Tibial artery (tissue), 4 donors: ENCODE data around the gene SLC33A1.

Source experiments
- DNase-seq, 2 donors: peaks; one replicate each; pipeline ENCODE4 v3.0.0-alpha.2; 2019
- H3K27ac ChIP-seq, 2 donors: fragments of 200-600 bp; sonication (generic) in 1 of 2; 1 replicate in 1 of 2; 2 replicates in 1 of 2; pipeline ENCODE4 v1.5.1; 2018 to 2019; ENCODE audit warnings: mild to moderate bottlenecking in 1 of 2
- H3K27me3 ChIP-seq, 2 donors: fragments of 200-600 bp; sonication (generic) in 1 of 2; one replicate each; pipeline versions ENCODE4 v1.5.1 to v1.6.0; 2016 to 2019
- H3K36me3 ChIP-seq, 3 donors: fragments of 200-600 bp; sonication (generic) in 2 of 3; one replicate each; pipeline ENCODE4 v1.5.1; 2016 to 2019; ENCODE audit warnings: mild to moderate bottlenecking in 2 of 3
- H3K4me1 ChIP-seq, 4 donors: fragments of 200-600 bp; sonication (generic) in 2 of 4; 1 replicate in 3 of 4; 2 replicates in 1 of 4; pipeline ENCODE4 v1.5.1; 2016 to 2019
- H3K4me3 ChIP-seq, 2 donors: fragments of 200-600 bp; sonication (generic) in 1 of 2; 1 replicate in 1 of 2; 2 replicates in 1 of 2; pipeline ENCODE4 v1.5.1; 2018 to 2019; ENCODE audit warnings: mild to moderate bottlenecking in 2 of 2
- H3K9me3 ChIP-seq, 3 donors: fragments of 200-600 bp; sonication (generic) in 1 of 3; one replicate each; pipeline ENCODE4 v1.5.1; 2016 to 2019
- intact Hi-C: fragments of 100-400 bp; cut with DNase I; formaldehyde crosslinking; loops from one replicate; pipeline ENCODE4 v1.15.0; 2023; ENCODE audit warnings: low total_unique reads
- TF ChIP-seq, protein P1 (sequence below), 2 experiments: fragments of 200-600 bp in 1 of 2; fragments of 450-650 bp in 1 of 2; IDR thresholded peaks; one replicate each; pipeline ENCODE4 v1.5.1; 2017 to 2019; ENCODE audit warnings: antibody characterized with exemption in 2 of 2, mild to moderate bottlenecking in 1 of 2, moderate library complexity in 1 of 2

The SLC33A1 gene

DNA sequence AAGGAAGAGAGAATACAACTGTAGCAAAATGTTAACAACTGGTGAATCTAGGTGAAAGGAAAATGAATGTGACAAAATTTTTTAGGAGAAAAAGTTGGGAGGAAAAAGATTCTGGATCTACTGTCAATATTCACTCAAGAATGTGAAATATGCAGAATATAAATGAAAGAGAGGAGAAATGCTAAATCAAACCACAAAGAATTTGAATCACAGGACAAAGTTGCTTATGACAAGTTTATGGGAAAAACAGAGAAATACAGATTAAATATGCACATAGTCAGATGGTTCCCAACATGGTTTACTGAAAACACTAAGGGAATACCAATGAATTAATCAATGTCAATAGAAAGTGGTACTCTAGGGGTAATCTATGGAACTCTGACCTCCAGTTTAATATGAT is 75.8 kb downstream of the SLC33A1 start:
- no peaks in the 10 kb centered on the region for H3K27me3 ChIP-seq
- H3K27ac ChIP-seq, result no peak overlapping the region
- DNase-seq, result no peak
- TF ChIP-seq, protein P1, sequence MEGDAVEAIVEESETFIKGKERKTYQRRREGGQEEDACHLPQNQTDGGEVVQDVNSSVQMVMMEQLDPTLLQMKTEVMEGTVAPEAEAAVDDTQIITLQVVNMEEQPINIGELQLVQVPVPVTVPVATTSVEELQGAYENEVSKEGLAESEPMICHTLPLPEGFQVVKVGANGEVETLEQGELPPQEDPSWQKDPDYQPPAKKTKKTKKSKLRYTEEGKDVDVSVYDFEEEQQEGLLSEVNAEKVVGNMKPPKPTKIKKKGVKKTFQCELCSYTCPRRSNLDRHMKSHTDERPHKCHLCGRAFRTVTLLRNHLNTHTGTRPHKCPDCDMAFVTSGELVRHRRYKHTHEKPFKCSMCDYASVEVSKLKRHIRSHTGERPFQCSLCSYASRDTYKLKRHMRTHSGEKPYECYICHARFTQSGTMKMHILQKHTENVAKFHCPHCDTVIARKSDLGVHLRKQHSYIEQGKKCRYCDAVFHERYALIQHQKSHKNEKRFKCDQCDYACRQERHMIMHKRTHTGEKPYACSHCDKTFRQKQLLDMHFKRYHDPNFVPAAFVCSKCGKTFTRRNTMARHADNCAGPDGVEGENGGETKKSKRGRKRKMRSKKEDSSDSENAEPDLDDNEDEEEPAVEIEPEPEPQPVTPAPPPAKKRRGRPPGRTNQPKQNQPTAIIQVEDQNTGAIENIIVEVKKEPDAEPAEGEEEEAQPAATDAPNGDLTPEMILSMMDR (IDR thresholded peaks at IDR 0.05), result no peak
- no peak overlapping the region for H3K4me3 ChIP-seq
- H3K9me3 ChIP-seq, result peaks cover 0 to 7% (median 0%) of the 10 kb centered on the region in 3 donors
- intact Hi-C loops, result no loop called here
- H3K36me3 ChIP-seq, result peaks cover 7 to 32% (median 13%) of the 10 kb centered on the region in 3 donors
- no peaks in the 10 kb centered on the region for H3K4me1 ChIP-seq

DNA sequence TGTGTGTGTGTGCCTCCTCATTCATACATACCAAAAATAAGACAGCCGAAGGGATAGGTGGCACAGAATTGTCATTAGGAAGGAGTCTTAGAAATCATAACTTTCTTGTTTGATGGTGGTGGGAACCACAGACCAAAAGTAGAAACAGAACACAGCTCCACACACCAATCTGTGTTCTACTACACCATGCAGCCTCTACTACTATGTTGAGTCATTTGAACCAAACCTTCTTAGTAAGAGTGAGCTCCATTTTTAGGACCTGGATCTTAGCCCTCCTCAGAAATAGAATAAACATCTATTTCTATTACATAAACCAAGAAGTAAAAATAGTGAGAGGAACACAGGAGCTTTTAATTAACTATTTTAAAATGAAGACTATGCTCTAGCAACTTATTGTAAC is 81.4 kb downstream of the SLC33A1 start:
- intact Hi-C loops, result no loop called here
- Histone ChIP-seq H3K4me3 (no peak overlapping the region), H3K27ac (no peak overlapping the region), H3K36me3 (peaks cover 0 to 18% (median 0%) of the 10 kb centered on the region in 3 donors), H3K27me3 (no peaks in the 10 kb centered on the region), H3K9me3 (no peaks in the 10 kb centered on the region), H3K4me1 (peaks cover 0 to 8% (median 0%) of the 10 kb centered on the region in 4 donors)
- DNase-seq, result no peak
- TF ChIP-seq, protein P1 (IDR thresholded peaks at IDR 0.05), result no peak

DNA sequence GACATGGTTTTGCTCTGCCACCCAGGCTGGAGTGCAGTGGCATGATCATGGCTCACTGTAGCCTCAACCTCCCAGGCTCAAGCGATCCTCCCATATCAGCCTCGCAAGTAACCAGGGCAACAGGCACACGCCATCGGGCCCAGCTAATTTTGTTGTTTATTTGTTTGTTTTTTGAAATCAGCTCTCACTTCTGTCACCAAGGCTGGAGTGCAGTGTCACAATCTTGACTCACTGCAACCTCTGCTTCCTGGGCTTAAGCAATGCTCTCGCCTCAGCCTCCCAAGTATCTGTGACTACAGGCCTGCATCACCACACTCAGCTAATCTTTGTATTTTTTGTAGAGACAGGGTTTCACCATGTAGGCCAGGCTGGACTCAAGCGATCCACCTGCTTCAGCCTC is 83.1 kb downstream of the SLC33A1 start:
- Histone ChIP-seq H3K27me3 (no peaks in the 10 kb centered on the region), H3K4me1 (peaks cover 0 to 8% (median 0%) of the 10 kb centered on the region in 4 donors), H3K27ac (no peak overlapping the region), H3K9me3 (no peaks in the 10 kb centered on the region), H3K4me3 (no peak overlapping the region), H3K36me3 (peaks cover 6 to 27% (median 7%) of the 10 kb centered on the region in 3 donors)
- no peak for DNase-seq
- TF ChIP-seq, protein P1 (IDR thresholded peaks at IDR 0.05), result no peak
- intact Hi-C loops, result no loop called here
